ENCODE measurements around the gene BLNK. TPM values are rescaled to one million over a fixed set of nuclear protein-coding genes. Genes with fewer than 3 reads are reported as not detected.

The BLNK gene
- total RNA-seq (ENCODE audit: unreplicated experiment), result not detected
- long read RNA-seq, partial matches to known transcripts, result 0 of 1 reads
- long read RNA-seq, other reads (novel, unspliced or antisense), result 1 of 1 reads

- Mint-ChIP-seq H3K4me3 (ENCODE audit: unreplicated experiment) (no peak within 1 kb of the TSS), H3K27ac (ENCODE audit: unreplicated experiment) (no peak within 1 kb of the TSS), H3K36me3 (ENCODE audit: unreplicated experiment) (no peaks in the 10 kb centered on the region), H3K27me3 (ENCODE audit: unreplicated experiment) (peaks cover 2% of the 10 kb centered on the region), H3K9me3 (ENCODE audit: unreplicated experiment) (no peaks in the 10 kb centered on the region), H3K4me1 (ENCODE audit: low read depth, unreplicated experiment) (no peaks in the 10 kb centered on the region)
- TF ChIP-seq CTCF (IDR thresholded peaks at IDR 0.05; ENCODE audit: partially characterized antibody, unreplicated experiment), result no peak
- no peak for DNase-seq
Measured at GRCh38 chr10:96271016-96271815, at the start of gene BLNK. Gene BLNK, minus strand, starts transcription at chr10:96271569. Its CDS starts 171 bp downstream, at chr10:96271398.

GRCh38 chr10:96319754-96320474, 48.5 kb upstream of the BLNK start:
- no peaks in the 10 kb centered on the region for H3K27me3 Mint-ChIP-seq (ENCODE audit: unreplicated experiment)
- H3K4me1 Mint-ChIP-seq (ENCODE audit: low read depth, unreplicated experiment), result peaks cover 4% of the 10 kb centered on the region
- no peak for DNase-seq
- no peak for TF ChIP-seq CTCF (IDR thresholded peaks at IDR 0.05; ENCODE audit: partially characterized antibody, unreplicated experiment)
- H3K9me3 Mint-ChIP-seq (ENCODE audit: unreplicated experiment), result no peaks in the 10 kb centered on the region
- H3K4me3 Mint-ChIP-seq (ENCODE audit: unreplicated experiment), result no peak overlapping the region
- no peaks in the 10 kb centered on the region for H3K36me3 Mint-ChIP-seq (ENCODE audit: unreplicated experiment)
- H3K27ac Mint-ChIP-seq (ENCODE audit: unreplicated experiment), result no peak overlapping the region

- Mint-ChIP-seq H3K9me3 (ENCODE audit: unreplicated experiment) (no peaks in the 10 kb centered on the region), H3K27ac (ENCODE audit: unreplicated experiment) (no peak overlapping the region), H3K36me3 (ENCODE audit: unreplicated experiment) (no peaks in the 10 kb centered on the region), H3K27me3 (ENCODE audit: unreplicated experiment) (peaks cover 1% of the 10 kb centered on the region), H3K4me3 (ENCODE audit: unreplicated experiment) (no peak overlapping the region), H3K4me1 (ENCODE audit: low read depth, unreplicated experiment) (peaks cover 4% of the 10 kb centered on the region)
- TF ChIP-seq CTCF (IDR thresholded peaks at IDR 0.05; ENCODE audit: partially characterized antibody, unreplicated experiment), result no peak
- DNase-seq, result no peak
Measured at GRCh38 chr10:96317067-96317833, 45.9 kb upstream of the BLNK start.

GRCh38 chr10:96313344-96313743, 42.0 kb upstream of the BLNK start:
- no peak overlapping the region for H3K27ac Mint-ChIP-seq (ENCODE audit: unreplicated experiment)
- peaks cover 19% of the 10 kb centered on the region for H3K4me1 Mint-ChIP-seq (ENCODE audit: low read depth, unreplicated experiment)
- no peak overlapping the region for H3K4me3 Mint-ChIP-seq (ENCODE audit: unreplicated experiment)
- DNase-seq, result no peak
- no peaks in the 10 kb centered on the region for H3K9me3 Mint-ChIP-seq (ENCODE audit: unreplicated experiment)
- H3K36me3 Mint-ChIP-seq (ENCODE audit: unreplicated experiment), result no peaks in the 10 kb centered on the region
- TF ChIP-seq CTCF (IDR thresholded peaks at IDR 0.05; ENCODE audit: partially characterized antibody, unreplicated experiment), result no peak
- H3K27me3 Mint-ChIP-seq (ENCODE audit: unreplicated experiment), result peaks cover 1% of the 10 kb centered on the region

Measured in glutamatergic neuron (in vitro differentiated cells).